DMS 273 treated with DMSO at 0.1 percent for 48 hours (cell line): ENCODE data around the gene ERO1A.

Experiments used
- DNase-seq: peaks from one replicate; lab custom pipeline; 2025; lab: John Stamatoyannopoulos, UW

The ERO1A gene

GRCh38 chr14:52607061-52607460, 88.3 kb downstream of the ERO1A start:
- no peak for DNase-seq

- DNase-seq: no peak
Observed at GRCh38 chr14:52602131-52602530, 93.2 kb downstream of the ERO1A start.

GRCh38 chr14:52599974-52600373, 95.4 kb downstream of the ERO1A start:
- DNase-seq: no peak

GRCh38 chr14:52598568-52598967, 96.8 kb downstream of the ERO1A start:
- DNase-seq: no peak

- no peak for DNase-seq
Observed at GRCh38 chr14:52596861-52597260, 98.5 kb downstream of the ERO1A start.

GRCh38 chr14:52596320-52596719, 99.0 kb downstream of the ERO1A start:
- no peak for DNase-seq

GRCh38 chr14:52590318-52590717, 105.0 kb downstream of the ERO1A start:
- no peak for DNase-seq
